RCC 7860 (cell line): ENCODE measurements around the gene ZC3H18.

ENCODE experiments used
- DNase-seq: peaks from one replicate; pipeline ENCODE4 v3.0.0-alpha.2; 2015; ENCODE audit warnings: low spot score
- FAIRE-seq: peaks from 2 replicates; lab custom pipeline; 2012; peaks lifted over from hg19 to GRCh38; lab: Jason Lieb, UNC

The ZC3H18 gene

GRCh38 chr16:88532434-88533241 is 37.6 kb upstream of the ZC3H18 start:
- DNase-seq: no peak
- no peak for FAIRE-seq

GRCh38 chr16:88533381-88533917 is 36.8 kb upstream of the ZC3H18 start:
- DNase-seq (no peak), FAIRE-seq (no peak)

- FAIRE-seq (no peak), DNase-seq (peak; percentile 37)
Observed at GRCh38 chr16:88533932-88534637, 36.1 kb upstream of the ZC3H18 start.

GRCh38 chr16:88534638-88535190 is 35.5 kb upstream of the ZC3H18 start:
- DNase-seq (peak; percentile 16), FAIRE-seq (no peak)

- no peak for FAIRE-seq
- DNase-seq: no peak
Observed at GRCh38 chr16:88535191-88535856, 34.9 kb upstream of the ZC3H18 start.

GRCh38 chr16:88535857-88536222 is 34.4 kb upstream of the ZC3H18 start:
- no peak for DNase-seq
- no peak for FAIRE-seq

GRCh38 chr16:88536510-88536909 is 33.7 kb upstream of the ZC3H18 start:
- FAIRE-seq: no peak
- DNase-seq: no peak

- FAIRE-seq (no peak), DNase-seq (no peak)
Observed at GRCh38 chr16:88536971-88537751, 33.0 kb upstream of the ZC3H18 start.

GRCh38 chr16:88537859-88538258 is 32.3 kb upstream of the ZC3H18 start:
- FAIRE-seq (no peak), DNase-seq (no peak)

- DNase-seq (no peak), FAIRE-seq (no peak)
Observed at GRCh38 chr16:88538366-88539060, 31.7 kb upstream of the ZC3H18 start.

GRCh38 chr16:88539261-88539651 is 30.9 kb upstream of the ZC3H18 start:
- no peak for FAIRE-seq

GRCh38 chr16:88539652-88540345 is 30.4 kb upstream of the ZC3H18 start:
- FAIRE-seq (no peak), DNase-seq (no peak)

More at GRCh38 chr16:88539261-88539651, 30.9 kb upstream of the ZC3H18 start:
- no peak for DNase-seq

- no peak for FAIRE-seq
- no peak for DNase-seq
Observed at GRCh38 chr16:88540346-88540977, 29.7 kb upstream of the ZC3H18 start.

- FAIRE-seq (no peak), DNase-seq (no peak)
Observed at GRCh38 chr16:88541831-88542616, 28.2 kb upstream of the ZC3H18 start.

- no peak for FAIRE-seq
- DNase-seq: no peak
Observed at GRCh38 chr16:88543230-88543813, 26.9 kb upstream of the ZC3H18 start.

GRCh38 chr16:88545781-88546180 is 24.4 kb upstream of the ZC3H18 start:
- FAIRE-seq: no peak
- DNase-seq: no peak

GRCh38 chr16:88548131-88548874 is 21.9 kb upstream of the ZC3H18 start:
- FAIRE-seq: no peak
- DNase-seq: no peak
